HFFc6 (cell line): ENCODE data around the gene HAUS7. TPM values are rescaled to one million over a fixed set of nuclear protein-coding genes. Genes with fewer than 3 reads are reported as not detected.

Source experiments
- DNase-seq: peaks from one replicate; pipeline ENCODE4 v3.0.0-alpha.2; 2018
- H3K27ac Mint-ChIP-seq: 2 replicates; pipeline ENCODE4 v1.8.0; 2020; ENCODE audit warnings: mild to moderate bottlenecking, mixed read lengths
- H3K27me3 Mint-ChIP-seq: 2 replicates; pipeline ENCODE4 v1.8.0; 2021; ENCODE audit warnings: mild to moderate bottlenecking, moderate library complexity, mixed read lengths; ENCODE audit not compliant: insufficient read depth
- H3K36me3 Mint-ChIP-seq: 2 replicates; pipeline ENCODE4 v1.8.0; 2021; ENCODE audit warnings: low read depth, mixed read lengths
- H3K4me1 Mint-ChIP-seq: 2 replicates; pipeline ENCODE4 v1.8.0; 2020; ENCODE audit warnings: low read depth, mixed read lengths
- H3K4me3 Mint-ChIP-seq: 2 replicates; pipeline ENCODE4 v1.8.0; 2020; ENCODE audit warnings: mild to moderate bottlenecking, moderate library complexity, mixed read lengths
- H3K9me3 Mint-ChIP-seq: 2 replicates; pipeline ENCODE4 v1.8.0; 2020; ENCODE audit warnings: mild to moderate bottlenecking, mixed read lengths
- total RNA-seq, 6 experiments: library from RNA; stranded (reverse); fragmentation: NEBNext Ultra II Directional; extraction: Animal tissue kit (Norgen Biotek cat#: 25700); gene quantifications; 2 replicates in 1 of 6; 3 replicates in 5 of 6; pipeline ENCODE4 v1.2.3, GENCODE V29; 2021
- TF ChIP-seq, protein P1 (sequence below): fragments of 200-600 bp; sonication (generic); IDR thresholded peaks from 2 replicates; pipeline ENCODE4 v1.5.0; 2021; ENCODE audit warnings: antibody characterized with exemption, mild to moderate bottlenecking

Gene HAUS7
- total RNA-seq, 6 experiments from 2014 or later, result 20.3 to 32.0 (median 28.2) TPM

DNA sequence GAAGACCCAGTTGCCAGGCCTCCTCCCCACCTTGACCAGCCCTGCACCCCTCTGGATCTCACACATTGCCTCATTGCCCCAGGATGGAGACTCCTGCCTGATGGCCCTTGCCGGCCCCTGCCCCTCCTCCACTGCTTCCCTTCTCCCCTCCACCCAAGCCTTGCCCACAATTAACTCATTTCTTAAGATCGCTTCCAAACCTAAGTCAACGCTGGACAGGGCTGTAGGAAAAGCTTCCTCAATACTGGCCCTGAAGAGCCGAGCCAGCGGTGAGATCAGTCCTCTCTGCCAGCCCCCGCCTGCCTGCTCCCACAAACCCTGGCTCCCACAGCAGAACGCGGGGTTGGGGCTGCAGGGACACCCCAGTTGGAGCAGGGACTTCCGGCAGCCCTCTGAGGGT lies 7.5 kb upstream of the HAUS7 start:
- DNase-seq, result no peak
- Mint-ChIP-seq H3K4me3 (no peak overlapping the region), H3K9me3 (no peaks in the 10 kb centered on the region), H3K27ac (peak overlapping the region; percentile 87), H3K4me1 (peaks cover 26% of the 10 kb centered on the region), H3K36me3 (no peaks in the 10 kb centered on the region), H3K27me3 (peaks cover 2% of the 10 kb centered on the region)
- TF ChIP-seq, protein P1, sequence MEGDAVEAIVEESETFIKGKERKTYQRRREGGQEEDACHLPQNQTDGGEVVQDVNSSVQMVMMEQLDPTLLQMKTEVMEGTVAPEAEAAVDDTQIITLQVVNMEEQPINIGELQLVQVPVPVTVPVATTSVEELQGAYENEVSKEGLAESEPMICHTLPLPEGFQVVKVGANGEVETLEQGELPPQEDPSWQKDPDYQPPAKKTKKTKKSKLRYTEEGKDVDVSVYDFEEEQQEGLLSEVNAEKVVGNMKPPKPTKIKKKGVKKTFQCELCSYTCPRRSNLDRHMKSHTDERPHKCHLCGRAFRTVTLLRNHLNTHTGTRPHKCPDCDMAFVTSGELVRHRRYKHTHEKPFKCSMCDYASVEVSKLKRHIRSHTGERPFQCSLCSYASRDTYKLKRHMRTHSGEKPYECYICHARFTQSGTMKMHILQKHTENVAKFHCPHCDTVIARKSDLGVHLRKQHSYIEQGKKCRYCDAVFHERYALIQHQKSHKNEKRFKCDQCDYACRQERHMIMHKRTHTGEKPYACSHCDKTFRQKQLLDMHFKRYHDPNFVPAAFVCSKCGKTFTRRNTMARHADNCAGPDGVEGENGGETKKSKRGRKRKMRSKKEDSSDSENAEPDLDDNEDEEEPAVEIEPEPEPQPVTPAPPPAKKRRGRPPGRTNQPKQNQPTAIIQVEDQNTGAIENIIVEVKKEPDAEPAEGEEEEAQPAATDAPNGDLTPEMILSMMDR, result no peak

DNA sequence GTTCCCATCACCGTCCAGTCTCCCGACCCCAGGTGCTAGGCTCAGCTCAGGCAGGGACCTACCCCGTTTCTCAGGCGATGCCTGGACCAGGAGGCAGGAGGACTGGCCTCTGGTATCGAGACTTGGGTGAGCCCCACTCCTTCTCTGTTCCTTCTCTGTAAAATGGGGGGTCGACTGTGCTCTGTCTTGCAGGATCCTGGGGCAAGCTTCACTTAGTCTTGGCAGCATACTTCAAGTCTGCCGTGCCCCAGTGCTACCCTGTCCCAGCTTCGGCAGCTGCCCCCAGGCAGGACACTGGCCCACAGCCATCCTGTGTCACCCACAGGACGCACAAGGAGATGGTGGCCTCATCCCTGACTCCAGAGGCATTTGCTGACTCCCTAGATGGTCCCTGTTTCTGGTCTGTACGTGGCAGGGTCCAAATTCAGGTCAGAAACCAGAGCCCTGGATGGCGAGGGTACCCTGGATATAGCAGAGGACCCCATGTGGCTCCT lies 7.0 kb upstream of the HAUS7 start:
- no peak for DNase-seq
- Mint-ChIP-seq H3K27ac (peak overlapping the region; percentile 87), H3K4me1 (peaks cover 26% of the 10 kb centered on the region), H3K27me3 (peaks cover 2% of the 10 kb centered on the region), H3K4me3 (no peak overlapping the region), H3K9me3 (no peaks in the 10 kb centered on the region), H3K36me3 (no peaks in the 10 kb centered on the region)
- TF ChIP-seq, protein P1, result no peak

DNA sequence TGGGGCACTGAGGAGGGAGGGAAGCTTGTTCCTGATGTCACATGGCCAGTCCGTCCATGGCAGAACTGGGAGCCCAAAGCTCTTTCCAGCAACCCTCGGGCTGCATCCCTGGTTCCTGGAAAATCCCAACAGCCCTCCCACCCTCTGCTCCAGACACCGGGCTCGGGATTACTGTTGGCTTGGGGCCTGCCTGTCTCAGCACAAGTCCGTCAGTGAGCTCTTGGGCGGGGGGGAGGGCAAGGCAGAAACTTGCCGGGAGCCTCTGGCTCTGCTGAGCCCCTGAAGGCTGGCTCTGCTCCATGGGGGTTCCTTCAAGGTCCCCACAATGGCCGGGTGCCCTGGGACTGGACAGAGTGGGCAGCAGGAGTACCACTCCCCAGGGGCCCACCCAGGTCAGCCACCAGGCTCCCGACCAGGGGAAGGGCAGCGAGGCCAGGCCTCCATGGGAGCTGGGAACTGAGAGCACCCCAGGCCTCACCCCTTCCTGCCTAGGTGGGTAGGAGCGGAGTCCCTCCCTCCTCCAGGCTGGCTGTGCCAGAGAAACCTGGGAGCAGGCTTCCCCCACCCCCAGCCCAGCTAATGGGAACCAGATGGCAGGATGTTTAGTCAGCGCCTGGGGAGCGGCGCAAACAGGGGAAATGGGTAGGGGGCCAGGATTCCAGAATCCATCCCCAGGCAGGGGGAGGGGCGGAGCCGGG lies 6.4 kb upstream of the HAUS7 start:
- Mint-ChIP-seq H3K27me3 (peaks cover 2% of the 10 kb centered on the region), H3K4me1 (peaks cover 29% of the 10 kb centered on the region), H3K27ac (peak overlapping the region; percentile 87), H3K4me3 (no peak overlapping the region), H3K9me3 (no peaks in the 10 kb centered on the region), H3K36me3 (no peaks in the 10 kb centered on the region)
- TF ChIP-seq, protein P1, result no peak
- peak; percentile 40 for DNase-seq

DNA sequence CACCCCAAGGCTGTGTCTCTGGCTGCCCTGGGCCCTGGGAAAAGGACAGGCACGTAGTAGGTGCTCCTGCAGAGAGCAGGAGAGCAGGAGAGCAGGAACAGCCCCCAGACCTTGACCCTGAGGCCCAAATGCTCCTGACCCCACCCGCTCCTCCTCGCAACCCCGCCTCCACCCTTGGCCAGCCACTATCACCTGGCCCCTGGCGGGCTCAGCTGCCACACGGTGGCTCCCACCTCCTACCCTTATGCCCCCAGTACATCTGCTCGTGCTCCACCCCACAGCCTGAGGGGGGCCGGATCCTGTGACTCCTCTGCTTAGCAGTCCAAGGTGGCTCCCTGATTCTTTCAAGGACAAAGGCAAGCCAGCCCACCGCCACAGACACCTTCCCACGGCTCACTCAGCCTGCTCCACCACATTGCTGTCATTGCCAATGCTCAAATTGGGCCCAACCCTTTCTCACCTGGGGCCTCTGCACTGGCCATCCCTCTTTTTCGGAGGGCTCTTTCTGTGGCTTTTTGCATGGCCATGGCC lies 5.4 kb upstream of the HAUS7 start:
- H3K27ac Mint-ChIP-seq, result peak overlapping the region; percentile 87
- no peak for DNase-seq
- peaks cover 2% of the 10 kb centered on the region for H3K27me3 Mint-ChIP-seq
- TF ChIP-seq, protein P1, result no peak
- no peaks in the 10 kb centered on the region for H3K9me3 Mint-ChIP-seq
- 0 out of 2 replicates have a peak overlapping the region, but pooled peaks have one; percentile 13 for H3K4me3 Mint-ChIP-seq
- no peaks in the 10 kb centered on the region for H3K36me3 Mint-ChIP-seq
- H3K4me1 Mint-ChIP-seq, result peaks cover 36% of the 10 kb centered on the region

DNA sequence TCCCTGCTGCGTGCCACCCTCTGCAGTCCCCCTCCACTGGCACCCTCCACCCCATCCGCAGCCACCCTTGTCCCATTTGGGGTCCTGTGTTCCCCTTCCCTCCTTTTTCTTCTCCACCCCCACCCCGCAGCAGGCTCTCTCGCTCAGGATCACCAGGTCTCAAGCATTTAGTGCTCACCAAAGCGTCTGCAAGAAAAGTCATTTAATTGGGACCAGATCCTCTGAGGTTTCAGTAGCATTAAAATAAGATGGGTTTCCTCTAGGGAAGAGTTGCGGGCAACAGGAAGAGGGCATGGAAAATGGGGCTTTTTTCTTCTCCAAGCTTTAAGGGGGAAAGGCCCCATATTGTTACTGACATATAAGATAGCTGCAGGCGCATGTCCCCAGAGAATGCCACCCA lies 4.9 kb upstream of the HAUS7 start:
- no peak for DNase-seq
- H3K36me3 Mint-ChIP-seq, result no peaks in the 10 kb centered on the region
- TF ChIP-seq, protein P1, result no peak
- H3K4me3 Mint-ChIP-seq, result peak overlapping the region; percentile 54; the same call in 1 of the 2 replicates
- H3K27ac Mint-ChIP-seq, result peak overlapping the region; percentile 87
- H3K9me3 Mint-ChIP-seq, result no peaks in the 10 kb centered on the region
- peaks cover 2% of the 10 kb centered on the region for H3K27me3 Mint-ChIP-seq
- H3K4me1 Mint-ChIP-seq, result peaks cover 36% of the 10 kb centered on the region
